ENCODE data around the gene SZT2.

The SZT2 gene

DNA sequence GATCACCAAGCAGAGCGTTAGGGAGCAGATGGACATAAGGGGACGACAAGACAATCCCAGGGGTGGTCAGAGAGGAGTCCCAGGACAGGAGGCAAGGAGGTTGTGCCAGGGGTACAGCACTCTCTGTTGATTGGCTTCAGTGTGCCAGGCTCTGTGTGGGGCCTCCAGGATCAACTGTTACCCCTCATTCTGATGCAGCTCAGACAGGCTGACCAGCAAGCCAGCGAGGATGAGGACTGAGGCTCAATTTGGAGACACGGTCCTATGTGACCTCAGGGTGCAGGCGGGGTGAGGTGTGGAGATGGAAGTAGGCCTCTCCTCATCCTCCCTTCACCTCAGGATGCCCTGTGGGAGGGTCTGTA, 60.0 kb downstream of the SZT2 start:
- H3K36me3 Mint-ChIP-seq (ENCODE audit: low read depth) = peaks cover 61% of the 10 kb centered on the region
- H3K27me3 Mint-ChIP-seq (ENCODE audit: low read depth) = no peaks in the 10 kb centered on the region
- H3K9me3 Mint-ChIP-seq = peaks cover 3% of the 10 kb centered on the region
- no peak overlapping the region for H3K27ac Mint-ChIP-seq
- peaks cover 21% of the 10 kb centered on the region for H3K4me1 Mint-ChIP-seq
- TF ChIP-seq, protein P1, sequence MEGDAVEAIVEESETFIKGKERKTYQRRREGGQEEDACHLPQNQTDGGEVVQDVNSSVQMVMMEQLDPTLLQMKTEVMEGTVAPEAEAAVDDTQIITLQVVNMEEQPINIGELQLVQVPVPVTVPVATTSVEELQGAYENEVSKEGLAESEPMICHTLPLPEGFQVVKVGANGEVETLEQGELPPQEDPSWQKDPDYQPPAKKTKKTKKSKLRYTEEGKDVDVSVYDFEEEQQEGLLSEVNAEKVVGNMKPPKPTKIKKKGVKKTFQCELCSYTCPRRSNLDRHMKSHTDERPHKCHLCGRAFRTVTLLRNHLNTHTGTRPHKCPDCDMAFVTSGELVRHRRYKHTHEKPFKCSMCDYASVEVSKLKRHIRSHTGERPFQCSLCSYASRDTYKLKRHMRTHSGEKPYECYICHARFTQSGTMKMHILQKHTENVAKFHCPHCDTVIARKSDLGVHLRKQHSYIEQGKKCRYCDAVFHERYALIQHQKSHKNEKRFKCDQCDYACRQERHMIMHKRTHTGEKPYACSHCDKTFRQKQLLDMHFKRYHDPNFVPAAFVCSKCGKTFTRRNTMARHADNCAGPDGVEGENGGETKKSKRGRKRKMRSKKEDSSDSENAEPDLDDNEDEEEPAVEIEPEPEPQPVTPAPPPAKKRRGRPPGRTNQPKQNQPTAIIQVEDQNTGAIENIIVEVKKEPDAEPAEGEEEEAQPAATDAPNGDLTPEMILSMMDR (IDR thresholded peaks at IDR 0.05; ENCODE audit: unreplicated experiment in 3 of 3) = no peak
- H3K4me3 Mint-ChIP-seq = peak overlapping the region in 1 of 3 experiments; percentile 4

DNA sequence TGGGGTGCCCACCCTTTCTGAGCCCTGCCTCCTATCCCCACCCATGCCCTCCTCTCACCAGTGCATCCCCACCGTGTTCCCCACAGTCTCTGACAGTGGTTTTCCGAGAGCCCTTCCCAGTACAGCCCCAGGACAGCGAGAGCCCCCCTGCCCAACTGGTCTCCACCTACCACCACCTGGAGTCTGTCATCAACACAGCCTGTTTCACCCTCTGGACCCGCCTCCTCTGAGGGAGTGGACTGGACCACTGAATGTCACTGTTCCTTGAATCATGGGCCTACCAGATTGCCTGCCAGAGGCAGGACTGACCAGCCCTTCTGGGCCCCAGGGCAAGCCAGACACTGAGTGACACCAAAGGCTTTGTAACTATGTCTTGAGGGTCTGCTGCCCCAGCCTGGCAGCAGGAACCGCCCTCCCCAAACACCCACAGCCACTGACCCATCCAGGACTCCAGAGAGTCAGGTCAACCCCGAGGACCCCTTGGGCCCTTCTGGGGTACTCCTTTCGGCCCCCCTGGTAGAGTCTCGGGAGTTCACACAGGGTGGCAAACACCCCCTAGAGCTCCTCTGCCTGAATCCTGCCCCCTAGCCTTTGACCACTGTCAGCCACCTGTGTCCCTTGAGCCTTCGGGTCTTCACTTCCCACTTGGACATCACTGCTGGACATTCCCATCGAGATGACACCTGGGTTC, 60.7 kb downstream of the SZT2 start:
- Mint-ChIP-seq H3K9me3 (peaks cover 3% of the 10 kb centered on the region), H3K36me3 (ENCODE audit: low read depth) (peaks cover 58% of the 10 kb centered on the region), H3K4me3 (no peak overlapping the region), H3K27ac (no peak overlapping the region), H3K4me1 (peaks cover 23% of the 10 kb centered on the region), H3K27me3 (ENCODE audit: low read depth) (no peaks in the 10 kb centered on the region)
- TF ChIP-seq, protein P1 (IDR thresholded peaks at IDR 0.05; ENCODE audit: unreplicated experiment in 3 of 3) = no peak

DNA sequence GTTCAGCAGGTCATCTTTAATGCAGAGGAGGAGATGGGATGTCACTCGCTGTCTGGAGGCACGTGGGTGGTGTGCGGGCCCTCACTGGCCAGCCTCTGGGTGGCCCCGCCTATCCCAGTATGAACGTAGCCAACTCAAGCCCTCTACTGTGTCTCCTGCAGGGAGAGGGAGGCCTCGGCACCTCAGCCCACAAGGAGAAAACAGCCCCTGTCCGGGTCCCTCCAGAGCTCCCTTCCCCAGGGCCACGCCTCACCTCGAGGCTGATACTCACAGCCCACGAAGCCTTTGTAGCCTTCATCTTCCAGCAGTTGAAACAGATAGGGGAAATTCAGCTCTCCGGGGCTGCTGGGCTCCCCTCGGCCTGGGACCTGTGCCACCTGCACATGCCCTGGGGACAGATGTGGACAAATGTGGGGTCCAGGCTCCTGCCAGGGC, 61.5 kb downstream of the SZT2 start:
- TF ChIP-seq, protein P1 (IDR thresholded peaks at IDR 0.05; ENCODE audit: unreplicated experiment in 3 of 3) = no peak
- H3K27ac Mint-ChIP-seq = no peak overlapping the region
- no peak overlapping the region for H3K4me3 Mint-ChIP-seq
- peaks cover 56% of the 10 kb centered on the region for H3K36me3 Mint-ChIP-seq (ENCODE audit: low read depth)
- no peaks in the 10 kb centered on the region for H3K27me3 Mint-ChIP-seq (ENCODE audit: low read depth)
- peaks cover 5% of the 10 kb centered on the region for H3K9me3 Mint-ChIP-seq
- peaks cover 24% of the 10 kb centered on the region for H3K4me1 Mint-ChIP-seq

DNA sequence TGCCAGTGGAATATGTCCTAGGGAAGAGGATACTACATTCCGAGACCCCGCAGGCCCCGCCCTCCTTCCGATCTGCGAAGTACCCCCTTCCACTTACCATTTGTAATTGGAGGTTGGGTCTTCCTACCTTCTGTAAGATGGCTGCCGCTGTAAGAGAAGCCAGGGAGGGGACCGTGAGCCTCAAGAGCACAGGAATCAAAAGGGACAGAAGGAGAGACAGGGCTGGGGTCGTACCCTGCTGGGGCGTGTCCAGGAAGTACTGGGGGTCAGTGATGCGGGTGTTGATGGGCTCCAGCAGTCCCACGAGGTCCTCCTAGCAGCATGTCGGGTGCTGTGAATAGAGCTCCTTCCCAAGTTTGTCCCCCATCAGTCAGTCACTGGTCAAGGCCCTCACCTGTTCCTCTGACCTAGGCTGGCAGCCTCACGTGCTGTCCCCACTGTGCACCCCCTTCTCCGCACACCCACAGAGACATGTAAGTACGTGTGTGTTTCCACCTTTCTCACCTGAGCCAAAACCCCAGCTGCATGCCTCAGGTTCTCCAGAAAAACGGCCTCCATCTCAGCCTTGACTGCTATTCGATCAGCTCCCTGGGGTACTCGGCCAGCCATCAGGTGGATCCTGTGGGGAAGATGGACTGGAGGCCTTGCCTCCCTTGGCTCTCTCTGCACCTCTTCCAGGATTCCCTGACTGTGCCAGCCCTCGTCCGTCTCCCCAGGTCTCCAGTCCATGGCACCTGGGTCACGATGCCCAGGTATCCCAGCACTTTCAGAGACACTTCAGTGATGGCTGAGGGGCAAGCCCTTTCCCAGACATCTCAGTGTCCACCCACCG, 62.2 kb downstream of the SZT2 start:
- Mint-ChIP-seq H3K27me3 (ENCODE audit: low read depth) (no peaks in the 10 kb centered on the region), H3K4me1 (peaks cover 24% of the 10 kb centered on the region), H3K4me3 (peak overlapping the region; percentile 78 to 92 (median 85)), H3K9me3 (peaks cover 5% of the 10 kb centered on the region), H3K36me3 (ENCODE audit: low read depth) (peaks cover 48% of the 10 kb centered on the region), H3K27ac (peak overlapping the region; percentile 61 to 95 (median 92))
- TF ChIP-seq, protein P1 (IDR thresholded peaks at IDR 0.05; ENCODE audit: unreplicated experiment in 3 of 3) = no peak

DNA sequence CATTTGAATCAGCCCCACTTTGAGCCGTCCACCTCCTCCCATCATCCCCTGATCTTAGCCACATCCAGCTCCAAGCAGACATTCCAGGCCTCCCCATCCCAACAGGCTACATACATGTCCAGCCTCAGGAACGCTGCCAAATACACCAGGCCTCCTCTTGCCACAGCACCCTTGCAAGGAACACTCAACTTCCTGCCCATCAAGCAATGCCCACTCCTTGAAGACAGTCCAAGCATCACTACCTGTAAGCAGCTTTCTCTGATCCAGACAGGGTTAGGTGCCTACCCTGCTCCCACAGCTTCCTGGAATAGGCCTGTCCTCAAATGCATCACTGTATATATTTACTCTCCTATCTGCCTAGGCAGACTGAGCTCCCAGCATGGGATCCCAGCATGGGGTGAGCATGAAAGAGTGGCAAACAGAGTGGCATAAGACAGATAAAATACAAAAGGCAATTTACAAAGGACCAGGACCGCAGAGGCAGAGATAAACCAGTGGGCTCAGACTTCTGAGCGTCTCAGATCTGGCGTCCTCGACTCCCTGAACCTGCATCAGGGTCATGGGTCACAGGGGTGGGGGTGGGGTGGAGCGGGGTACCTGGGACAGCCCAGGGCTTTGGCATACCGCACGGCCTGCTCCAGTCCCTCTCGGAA, 63.2 kb downstream of the SZT2 start:
- Mint-ChIP-seq H3K4me1 (peaks cover 24% of the 10 kb centered on the region), H3K4me3 (peak overlapping the region; percentile 78 to 92 (median 85)), H3K36me3 (ENCODE audit: low read depth) (peaks cover 38% of the 10 kb centered on the region), H3K9me3 (peaks cover 8% of the 10 kb centered on the region), H3K27me3 (ENCODE audit: low read depth) (no peaks in the 10 kb centered on the region), H3K27ac (peak overlapping the region; percentile 61 to 95 (median 92))
- TF ChIP-seq, protein P1 (IDR thresholded peaks at IDR 0.05; ENCODE audit: unreplicated experiment in 3 of 3) = no peak

Data from nephron (organoid).